DOHH2 (cell line): ENCODE results near the gene ZFP82.

Experiments used
- EZH2phosphoT487 ChIP-seq: fragments of 200-600 bp; sonication (generic); IDR thresholded peaks from 2 replicates; pipeline ENCODE4 v1.6.1; 2017; ENCODE audit warnings: borderline replicate concordance, mild to moderate bottlenecking, antibody characterized with exemption, low read length, moderate library complexity, mixed read lengths
- TF ChIP-seq, protein P1 (sequence below): fragments of 200-600 bp; sonication (generic); IDR thresholded peaks from one replicate; pipeline ENCODE4 v1.5.1; 2014; ENCODE audit warnings: antibody characterized with exemption, mild to moderate bottlenecking, low read depth, low read length; ENCODE audit not compliant: poor library complexity, severe bottlenecking

DNA sequence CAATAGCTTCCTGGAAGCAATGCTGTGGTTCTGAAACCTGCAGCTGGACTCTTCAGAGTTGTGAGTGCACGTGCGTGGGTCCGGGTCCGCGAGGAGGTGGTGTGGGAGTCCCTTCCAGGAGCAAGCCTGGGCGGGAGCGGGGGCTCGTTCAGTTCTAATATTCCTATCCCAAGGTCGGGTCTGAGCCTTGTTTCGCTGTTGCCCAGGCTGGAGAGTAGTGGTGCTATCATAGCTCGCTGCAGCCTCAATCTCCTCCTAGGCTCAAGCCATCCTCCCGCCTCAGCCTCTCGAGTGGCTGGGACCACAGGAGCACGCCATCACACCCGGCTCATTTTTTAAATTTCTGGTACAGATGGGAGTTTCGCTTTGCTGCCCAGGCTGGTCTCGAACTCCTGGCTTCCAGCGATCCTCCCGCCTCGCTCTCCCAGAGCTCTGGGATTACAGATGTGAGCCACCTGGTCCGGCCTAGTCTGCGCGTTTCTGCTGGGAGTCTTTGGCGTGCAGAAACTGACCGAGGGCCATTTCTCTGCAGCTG lies 625 bp downstream of the ZFP82 start:
- TF ChIP-seq, protein P1, sequence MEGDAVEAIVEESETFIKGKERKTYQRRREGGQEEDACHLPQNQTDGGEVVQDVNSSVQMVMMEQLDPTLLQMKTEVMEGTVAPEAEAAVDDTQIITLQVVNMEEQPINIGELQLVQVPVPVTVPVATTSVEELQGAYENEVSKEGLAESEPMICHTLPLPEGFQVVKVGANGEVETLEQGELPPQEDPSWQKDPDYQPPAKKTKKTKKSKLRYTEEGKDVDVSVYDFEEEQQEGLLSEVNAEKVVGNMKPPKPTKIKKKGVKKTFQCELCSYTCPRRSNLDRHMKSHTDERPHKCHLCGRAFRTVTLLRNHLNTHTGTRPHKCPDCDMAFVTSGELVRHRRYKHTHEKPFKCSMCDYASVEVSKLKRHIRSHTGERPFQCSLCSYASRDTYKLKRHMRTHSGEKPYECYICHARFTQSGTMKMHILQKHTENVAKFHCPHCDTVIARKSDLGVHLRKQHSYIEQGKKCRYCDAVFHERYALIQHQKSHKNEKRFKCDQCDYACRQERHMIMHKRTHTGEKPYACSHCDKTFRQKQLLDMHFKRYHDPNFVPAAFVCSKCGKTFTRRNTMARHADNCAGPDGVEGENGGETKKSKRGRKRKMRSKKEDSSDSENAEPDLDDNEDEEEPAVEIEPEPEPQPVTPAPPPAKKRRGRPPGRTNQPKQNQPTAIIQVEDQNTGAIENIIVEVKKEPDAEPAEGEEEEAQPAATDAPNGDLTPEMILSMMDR: no peak
- TF ChIP-seq EZH2phosphoT487: no peak
